Astrocyte (in vitro differentiated cells and primary cell): ENCODE results near the gene RBBP6.

Experiments
- CTCF ChIP-seq: IDR thresholded peaks from 2 replicates; pipeline ENCODE4 v1.5.1; 2011; ENCODE audit warnings: low read depth, mild to moderate bottlenecking, inconsistent platforms, low read length, moderate library complexity; ENCODE audit not compliant: insufficient read depth
- EZH2 ChIP-seq: IDR thresholded peaks from 2 replicates; pipeline ENCODE4 v1.6.1; 2012; ENCODE audit warnings: mild to moderate bottlenecking, low read length, inconsistent platforms; ENCODE audit not compliant: insufficient read depth

DNA sequence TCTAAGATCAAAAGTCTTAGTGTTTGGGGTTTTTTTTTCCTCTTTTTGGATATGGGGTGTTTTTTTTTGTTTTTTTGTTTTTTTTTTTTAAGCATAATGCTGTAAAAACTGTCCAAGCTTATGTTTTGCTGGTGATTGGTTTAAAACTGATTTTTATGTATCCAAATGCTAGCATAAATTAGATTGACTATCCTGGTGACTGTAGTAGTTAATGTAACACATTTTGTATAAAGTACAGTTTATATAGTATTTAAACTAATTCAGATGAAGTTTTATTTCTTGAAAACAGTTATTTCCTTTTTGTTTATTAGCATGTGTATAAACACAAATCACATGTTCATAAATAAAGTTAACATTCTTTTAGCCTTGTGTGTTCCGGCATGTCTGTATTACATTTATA lies 10.9 kb downstream of the RBBP6 start:
- TF ChIP-seq CTCF (no peak), EZH2 (no peak)
